A549 (cell line): ENCODE data around the gene KCNH4. TPM values are rescaled to one million over a fixed set of nuclear protein-coding genes. Genes with fewer than 3 reads are reported as not detected.
"Not testable (repeated sequence)": the region's sequence is repeated elsewhere in the genome, so short reads cannot be mapped to it uniquely, and the experiment has no call there.

ENCODE experiments used
- ATAC-seq, 2 experiments: fragments of 200-7000 bp in 1 of 2; fragments of >200 bp in 1 of 2; cut with Nextera tagmentation in 1 of 2; cut with Tn5 transposase in 1 of 2; 3 replicates each; pipeline versions ENCODE4 v1.8.0 to v1.9.1; 2018 to 2020; ENCODE audit warnings: mild to moderate bottlenecking in 1 of 2, moderate library complexity in 1 of 2
- CTCF ChIA-PET: fragments of 300-600 bp; sonication (Branson Sonifier 250); formaldehyde crosslinking; extraction: SDS; loops from one replicate; lab custom pipeline; 2021; ENCODE audit warnings: antibody characterized with exemption, inconsistent platforms; lab: Yijun Ruan, JAX
- POLR2A ChIA-PET: fragments of 350-600 bp; formaldehyde crosslinking; extraction: SDS; loops from one replicate; lab custom pipeline; 2021; ENCODE audit warnings: antibody characterized with exemption, inconsistent platforms; lab: Yijun Ruan, JAX
- DNase-seq, 2 experiments: peaks; one replicate each; pipeline versions ENCODE4 v3.0.0 to v3.0.0-alpha.2; 2011 to 2016; ENCODE audit warnings: low read depth in 1 of 2, low spot score in 1 of 2
- FAIRE-seq: peaks from 2 replicates; lab custom pipeline; 2011; peaks lifted over from hg19 to GRCh38; lab: Jason Lieb, UNC
- H3K27ac ChIP-seq, 2 experiments: fragments of >200 bp; sonication (Bioruptor Twin); formaldehyde crosslinking; 3 replicates each; pipeline ENCODE4 v1.5.1; 2016 to 2017
- H3K4me1 ChIP-seq: fragments of >200 bp; sonication (Bioruptor Twin); formaldehyde crosslinking; 3 replicates; pipeline ENCODE4 v1.6.1; 2016
- H3K4me2 ChIP-seq: fragments of >200 bp; sonication (Bioruptor Twin); formaldehyde crosslinking; 3 replicates; pipeline ENCODE4 v1.6.1; 2016
- H3K4me3 ChIP-seq: fragments of >200 bp; sonication (Bioruptor Twin); formaldehyde crosslinking; 3 replicates; pipeline ENCODE4 v1.5.1; 2016
- H3K9me3 ChIP-seq: fragments of >200 bp; sonication (Bioruptor Twin); formaldehyde crosslinking; 3 replicates; pipeline ENCODE4 v1.6.1; 2016
- BHLHE40 ChIP-seq: IDR thresholded peaks from 2 replicates; pipeline ENCODE4 v1.6.1; 2012; ENCODE audit warnings: low read depth, low read length, inconsistent platforms
- CEBPB ChIP-seq, 2 experiments: fragments of >200 bp in 1 of 2; sonication (Bioruptor Twin) in 1 of 2; formaldehyde crosslinking in 1 of 2; IDR thresholded peaks; 2 replicates each; pipeline ENCODE4 v1.6.1; 2012 to 2016
- EHMT2 ChIP-seq: fragments of 200-600 bp; sonication (generic); IDR thresholded peaks from 2 replicates; pipeline ENCODE4 v1.6.1; 2016; ENCODE audit warnings: antibody characterized with exemption, low read depth, mild to moderate bottlenecking, moderate library complexity
- FOSB ChIP-seq: fragments of 250-450 bp; sonication (Bioruptor Pico); IDR thresholded peaks from 2 replicates; pipeline ENCODE4 v1.5.0; 2020; ENCODE audit warnings: mild to moderate bottlenecking, moderate library complexity
- FOSL2 ChIP-seq, 2 experiments: fragments of 450-650 bp in 1 of 2; fragments of >200 bp in 1 of 2; sonication (Bioruptor Twin) in 1 of 2; formaldehyde crosslinking; IDR thresholded peaks; 2 replicates each; pipeline versions ENCODE4 v1.5.0 to v1.6.1; 2016 to 2020; ENCODE audit warnings: mild to moderate bottlenecking in 1 of 2, moderate library complexity in 1 of 2
- FOXS1 ChIP-seq: fragments of 250-450 bp; sonication (Bioruptor Pico); IDR thresholded peaks from 2 replicates; pipeline ENCODE4 v1.5.0; 2020; ENCODE audit warnings: mild to moderate bottlenecking, moderate library complexity
- HOXB5 ChIP-seq: fragments of 250-450 bp; sonication (Bioruptor Pico); IDR thresholded peaks from 2 replicates; pipeline ENCODE4 v1.5.0; 2020; ENCODE audit warnings: mild to moderate bottlenecking, moderate library complexity
- JUN ChIP-seq, 2 experiments: fragments of >200 bp; sonication (Bioruptor Twin); formaldehyde crosslinking; IDR thresholded peaks; 2 replicates in 1 of 2; 3 replicates in 1 of 2; pipeline ENCODE4 v1.6.1; 2016 to 2017
- MAFK ChIP-seq: fragments of 450-650 bp; IDR thresholded peaks from 2 replicates; pipeline ENCODE4 v1.6.1; 2014; ENCODE audit not compliant: partially characterized antibody
- MAZ ChIP-seq: fragments of 150-350 bp; IDR thresholded peaks from 2 replicates; pipeline ENCODE4 v1.6.1; 2014; ENCODE audit warnings: antibody characterized with exemption, low read depth, low read length, borderline replicate concordance
- MYC ChIP-seq: IDR thresholded peaks from 2 replicates; pipeline ENCODE4 v1.6.1; 2012; ENCODE audit warnings: mild to moderate bottlenecking, inconsistent platforms, low read length, improper control_type of control experiment, borderline replicate concordance
- NFE2L2 ChIP-seq: fragments of 150-350 bp; conservative IDR thresholded peaks from 2 replicates; pipeline ENCODE4 v1.6.1; 2014; ENCODE audit warnings: low read length
- NPAS2 ChIP-seq: fragments of 250-450 bp; sonication (Bioruptor Pico); IDR thresholded peaks from 2 replicates; pipeline ENCODE4 v1.8.0; 2022; ENCODE audit warnings: mild to moderate bottlenecking, moderate library complexity, borderline replicate concordance
- POLR2A ChIP-seq: IDR thresholded peaks from 2 replicates; pipeline ENCODE4 v1.6.1; 2012; ENCODE audit warnings: mild to moderate bottlenecking, low read length
- POLR2AphosphoS2 ChIP-seq: conservative IDR thresholded peaks from 2 replicates; pipeline ENCODE4 v1.6.1; 2012; ENCODE audit warnings: low read length, improper control_type of control experiment, inconsistent platforms
- RFX5 ChIP-seq: fragments of 450-650 bp; IDR thresholded peaks from 2 replicates; pipeline ENCODE4 v1.7.1; 2014; ENCODE audit warnings: antibody characterized with exemption, mild to moderate bottlenecking, moderate library complexity
- SREBF2 ChIP-seq: fragments of 450-650 bp; IDR thresholded peaks from 2 replicates; pipeline ENCODE4 v1.6.1; 2014; ENCODE audit warnings: mild to moderate bottlenecking, moderate library complexity
- ZC3H11A ChIP-seq: fragments of 450-650 bp; IDR thresholded peaks from 2 replicates; pipeline ENCODE4 v1.6.1; 2014; ENCODE audit warnings: antibody characterized with exemption, mild to moderate bottlenecking
- ZFP36 ChIP-seq: fragments of 450-650 bp; IDR thresholded peaks from 2 replicates; pipeline ENCODE4 v1.6.1; 2014; ENCODE audit warnings: borderline replicate concordance; ENCODE audit not compliant: partially characterized antibody
- ZNF302 ChIP-seq: fragments of 250-450 bp; sonication (Bioruptor Pico); IDR thresholded peaks from 2 replicates; pipeline ENCODE4 v1.9.0; 2021; ENCODE audit warnings: inconsistent platforms, mild to moderate bottlenecking, moderate library complexity
- ZSCAN20 ChIP-seq: fragments of 250-450 bp; sonication (Bioruptor Pico); IDR thresholded peaks from 2 replicates; pipeline ENCODE4 v1.8.0; 2022; ENCODE audit warnings: mild to moderate bottlenecking, moderate library complexity
- WGBS: methylation state at CpG from one replicate; pipeline ENCODE4 v1.1.6; 2017; ENCODE audit errors: missing lambda C conversion rate; 5-methylcytosine and 5-hydroxymethylcytosine counted together
- polyA plus RNA-seq, 4 experiments: library from polyadenylated mRNA; depleted of rRNA in 3 of 4; stranded (reverse); fragments of >200 nt; fragmentation: RNase III in 1 of 4; extraction: RNeasy Plus Mini Kit Qiagen cat#74134 plus additional on column Dnase treatment in 1 of 4; gene quantifications; 2 replicates in 3 of 4; 3 replicates in 1 of 4; pipeline ENCODE4 v1.2.3, GENCODE V29; 2011 to 2017
- TF ChIP-seq, protein P1 (sequence below): fragments of 250-450 bp; sonication (Bioruptor Pico); IDR thresholded peaks from 2 replicates; pipeline ENCODE4 v1.5.0; 2020; ENCODE audit warnings: low read depth, mild to moderate bottlenecking, moderate library complexity
- TF ChIP-seq, protein P2 (sequence below): fragments of >200 bp; sonication (Bioruptor Twin); formaldehyde crosslinking; IDR thresholded peaks from 2 replicates; pipeline ENCODE4 v1.6.1; 2016

Gene KCNH4
- polyA plus RNA-seq, 2 of the 4 experiments (the other 2 are of a cell fraction): 0.25 to 0.37 TPM

DNA sequence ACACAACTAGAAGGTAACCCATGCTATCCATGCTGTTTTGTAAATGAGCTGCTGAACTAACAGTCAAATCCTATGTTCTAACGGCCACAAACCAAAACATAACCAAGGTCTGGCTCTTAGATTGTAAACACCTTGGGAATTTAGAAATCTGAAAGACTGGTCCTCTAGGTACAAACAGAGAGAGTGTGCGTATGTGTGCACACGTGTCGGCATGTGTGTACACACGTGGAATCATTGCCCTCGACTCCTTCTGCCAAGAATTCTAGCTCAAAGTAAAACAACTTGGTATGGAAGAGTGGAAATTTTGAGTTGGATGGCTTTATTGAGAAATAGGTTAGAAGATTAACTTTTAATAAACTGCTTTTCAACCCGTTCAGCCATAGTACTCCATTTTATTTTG lies 31.4 kb upstream of the KCNH4 start (continued):
- TF ChIP-seq, protein P1, sequence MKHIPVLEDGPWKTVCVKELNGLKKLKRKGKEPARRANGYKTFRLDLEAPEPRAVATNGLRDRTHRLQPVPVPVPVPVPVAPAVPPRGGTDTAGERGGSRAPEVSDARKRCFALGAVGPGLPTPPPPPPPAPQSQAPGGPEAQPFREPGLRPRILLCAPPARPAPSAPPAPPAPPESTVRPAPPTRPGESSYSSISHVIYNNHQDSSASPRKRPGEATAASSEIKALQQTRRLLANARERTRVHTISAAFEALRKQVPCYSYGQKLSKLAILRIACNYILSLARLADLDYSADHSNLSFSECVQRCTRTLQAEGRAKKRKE: no peak
- TF ChIP-seq FOXS1 (CRISPR knock-in tag) (no peak), SREBF2 (no peak)

DNA sequence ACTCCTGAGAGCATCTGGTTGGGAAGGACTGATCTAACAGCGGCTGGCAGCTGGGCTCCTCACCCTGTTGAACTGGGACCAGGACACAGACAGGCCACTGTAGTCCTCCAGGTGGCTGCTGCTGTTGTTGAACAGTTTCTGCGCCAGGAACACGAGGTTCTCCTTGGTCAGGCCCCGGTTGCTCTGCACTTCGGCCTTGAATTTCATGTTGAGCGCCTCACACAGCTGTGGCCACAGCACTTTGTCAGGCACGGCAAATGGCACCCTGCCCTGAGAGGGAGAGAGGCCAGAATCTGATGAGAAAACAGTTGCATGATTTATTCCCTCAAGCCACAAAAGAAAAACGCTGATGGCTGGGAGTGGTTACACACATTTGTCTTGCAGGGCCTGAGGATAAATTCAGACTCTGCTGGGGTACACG lies 31.0 kb upstream of the KCNH4 start:
- DNase-seq, H3K27ac ChIP-seq, H3K4me1 ChIP-seq, H3K9me3 ChIP-seq, H3K4me2 ChIP-seq, FAIRE-seq, H3K4me3 ChIP-seq: not testable (repeated sequence)
- CTCF ChIA-PET: interaction anchor here (0.7 to 3.7 kb wide), 2 partner anchors 8 to 11 kb away, joined by 3 to 25 read pairs; no protein-coding TSS in a partner anchor
- POLR2A ChIA-PET: interaction anchor here (0.6 kb wide), 1 partner anchor 89 kb away, joined by 7 read pairs; no protein-coding TSS in a partner anchor
- peak in 1 of 2 experiments; percentile 50; a peak in 2 of 6 replicates for ATAC-seq
- WGBS: 86% methylated on average over 9 of the region's 9 CpGs

DNA sequence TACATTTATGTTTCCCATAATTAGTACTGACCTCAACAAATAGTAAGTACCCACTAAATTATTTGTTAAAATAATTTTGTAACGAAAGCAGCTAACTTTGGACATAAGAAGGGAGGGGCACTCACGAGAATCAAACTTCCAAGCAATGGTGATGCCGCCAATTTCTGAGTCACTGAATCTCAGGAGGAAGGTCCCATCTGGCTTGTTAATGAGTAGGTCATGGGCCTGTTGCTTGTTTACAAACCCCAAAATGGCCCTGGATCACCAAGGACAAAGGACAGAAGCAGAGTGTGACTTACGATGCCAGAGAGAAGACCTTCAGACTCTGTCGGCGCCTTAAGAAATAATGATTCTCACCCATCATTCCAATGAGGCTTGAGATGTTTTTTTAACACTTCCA lies 29.1 kb upstream of the KCNH4 start:
- WGBS: 86% methylated on average over 6 of the region's 6 CpGs
- TF ChIP-seq RFX5 (no peak), ZFP36 (no peak), MAFK (no peak), ZNF302 (no peak), JUN (IDR thresholded peaks at IDR 0.05) (no peak), FOSB (CRISPR knock-in tag) (no peak), EHMT2 (no peak), POLR2AphosphoS2 (no peak), MAZ (no peak), SREBF2 (no peak), MYC (no peak), FOSL2 (IDR thresholded peaks at IDR 0.05) (no peak), FOSL2 (CRISPR knock-in tag; IDR thresholded peaks at IDR 0.05) (no peak), NFE2L2 (no peak), NPAS2 (no peak), HOXB5 (CRISPR knock-in tag) (no peak), ZSCAN20 (CRISPR knock-in tag) (no peak), POLR2A (no peak), ZC3H11A (no peak), BHLHE40 (no peak)
- TF ChIP-seq, protein P2, sequence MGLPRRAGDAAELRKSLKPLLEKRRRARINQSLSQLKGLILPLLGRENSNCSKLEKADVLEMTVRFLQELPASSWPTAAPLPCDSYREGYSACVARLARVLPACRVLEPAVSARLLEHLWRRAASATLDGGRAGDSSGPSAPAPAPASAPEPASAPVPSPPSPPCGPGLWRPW: no peak
- ChIA-PET CTCF (interaction anchor here (1.0 to 1.4 kb wide), 2 partner anchors 12 to 30 kb away, joined by 3 to 4 read pairs; no protein-coding TSS in a partner anchor), POLR2A (no interaction called here)
- DNase-seq (no peak), ATAC-seq (no peak), FAIRE-seq (no peak)
- Histone ChIP-seq H3K4me1 (peaks cover 12% of the 10 kb centered on the region), H3K4me2 (no peak overlapping the region), H3K4me3 (no peak overlapping the region), H3K9me3 (no peaks in the 10 kb centered on the region), H3K27ac (no peak overlapping the region)

DNA sequence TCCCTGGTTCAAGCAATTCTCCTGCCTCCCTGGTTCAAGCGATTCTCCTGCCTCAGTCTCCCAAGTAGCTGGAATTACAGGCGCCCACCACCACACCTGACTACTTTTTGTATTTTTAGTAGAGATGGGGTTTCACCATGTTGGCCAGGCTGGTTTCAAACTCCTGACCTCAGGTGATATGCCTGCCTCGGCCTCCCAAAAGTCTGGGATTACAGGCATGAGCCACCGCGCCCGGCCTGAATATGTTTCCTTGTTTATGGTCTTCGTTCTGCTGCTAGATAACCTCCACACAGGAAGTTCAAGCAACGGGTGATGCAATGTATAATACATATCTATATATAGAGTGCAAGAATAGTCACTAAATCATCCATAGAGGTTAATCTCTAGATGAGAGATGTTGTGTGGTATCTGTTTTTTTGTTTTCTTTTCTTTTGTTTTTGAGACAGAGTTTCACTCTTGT lies 25.2 kb upstream of the KCNH4 start:
- DNase-seq, H3K9me3 ChIP-seq, H3K4me3 ChIP-seq, ATAC-seq, POLR2A ChIA-PET, FAIRE-seq: not testable (repeated sequence)
- Histone ChIP-seq H3K27ac (0 out of 6 replicates have a peak overlapping the region, but pooled peaks of 1 of the 2 experiments have one; percentile 9), H3K4me2 (peak overlapping the region; percentile 7; the same call in 1 of the 3 replicates), H3K4me1 (peaks cover 19% of the 10 kb centered on the region)
- 84% methylated on average over 8 of the region's 8 CpGs for WGBS
- CTCF ChIA-PET: interaction anchor here (0.9 to 1.7 kb wide), 4 partner anchors 8 to 45 kb away, joined by 3 to 4 read pairs (median 3); no protein-coding TSS in a partner anchor
- TF ChIP-seq CEBPB (IDR thresholded peaks at IDR 0.05): 0 out of 4 replicates have a peak, but pooled peaks of 1 of the 2 experiments have one; percentile 18
